AG04450 (cell line): ENCODE measurements around the gene PRKG1. TPM values are rescaled to one million over a fixed set of nuclear protein-coding genes. Genes with fewer than 3 reads are reported as not detected.

Experiments used
- CTCF ChIA-PET: fragments of 300-600, 350-600 bp; formaldehyde crosslinking; extraction: SDS; loops from one replicate; lab custom pipeline; 2022; ENCODE audit warnings: antibody characterized with exemption, inconsistent platforms; lab: Charles Lee
- POLR2A ChIA-PET: fragments of 350-600 bp; formaldehyde crosslinking; extraction: SDS; loops from one replicate; lab custom pipeline; 2021; ENCODE audit warnings: antibody characterized with exemption, inconsistent platforms; lab: Yijun Ruan, JAX
- DNase-seq: peaks from one replicate; pipeline ENCODE4 v3.0.0-alpha.2; 2011; ENCODE audit warnings: low read depth, low spot score
- H3K27ac ChIP-seq: one replicate; pipeline ENCODE4 v1.5.1; 2012; ENCODE audit warnings: low read depth, low read length, control low read depth
- H3K27me3 ChIP-seq: one replicate; pipeline ENCODE4 v1.6.0; 2012; ENCODE audit warnings: low read length; ENCODE audit not compliant: control insufficient read depth, insufficient read depth
- H3K4me3 ChIP-seq: 2 replicates; pipeline ENCODE4 v1.5.1; 2011; ENCODE audit warnings: mild to moderate bottlenecking, low read depth, low read length, control low read depth
- H3K9me3 ChIP-seq: 2 replicates; pipeline ENCODE4 v1.5.1; 2012; ENCODE audit warnings: low read length; ENCODE audit not compliant: control insufficient read depth, insufficient read depth
- CTCF ChIP-seq: IDR thresholded peaks from 2 replicates; pipeline ENCODE4 v1.5.1; 2011; ENCODE audit warnings: low read depth, low read length, control low read depth, inconsistent platforms
- polyA plus RNA-seq: library from polyadenylated mRNA; depleted of rRNA; stranded (reverse); fragments of >200 nt; gene quantifications from 2 replicates; pipeline ENCODE4 v1.2.3, GENCODE V29; 2011

The PRKG1 gene
- polyA plus RNA-seq, 1 experiment: 19.0 TPM

GRCh38 chr10:52106011-52106410, 1031.7 kb downstream of the PRKG1 start:
- DNase-seq: no peak
- TF ChIP-seq CTCF: no peak
- ChIA-PET POLR2A (no interaction called here), CTCF (no interaction called here)
- Histone ChIP-seq H3K27ac (no peak overlapping the region), H3K27me3 (no peaks in the 10 kb centered on the region), H3K4me3 (no peak overlapping the region), H3K9me3 (no peaks in the 10 kb centered on the region; the same call in 1 of the 2 replicates)

GRCh38 chr10:52106899-52107298, 1032.6 kb downstream of the PRKG1 start:
- Histone ChIP-seq H3K9me3 (no peaks in the 10 kb centered on the region; the same call in 1 of the 2 replicates), H3K27ac (no peak overlapping the region), H3K27me3 (no peaks in the 10 kb centered on the region), H3K4me3 (no peak overlapping the region)
- no peak for TF ChIP-seq CTCF
- CTCF ChIA-PET: interaction anchor here (0.5 kb wide), 1 partner anchor 488 kb away, joined by 3 read pairs; no protein-coding TSS in a partner anchor
- DNase-seq: no peak
- POLR2A ChIA-PET: interaction anchor here (0.6 kb wide), 1 partner anchor 726 kb away, joined by 4 read pairs; no protein-coding TSS in a partner anchor

GRCh38 chr10:52108236-52108635, 1033.9 kb downstream of the PRKG1 start:
- CTCF ChIA-PET: no interaction called here
- no peak for TF ChIP-seq CTCF

GRCh38 chr10:52110576-52110975, 1036.3 kb downstream of the PRKG1 start:
- H3K27ac ChIP-seq: no peak overlapping the region
- CTCF ChIA-PET: no interaction called here
- POLR2A ChIA-PET: no interaction called here
- no peaks in the 10 kb centered on the region for H3K27me3 ChIP-seq
- no peak for DNase-seq
- TF ChIP-seq CTCF: no peak
- H3K4me3 ChIP-seq: no peak overlapping the region
- no peaks in the 10 kb centered on the region; the same call in 1 of the 2 replicates for H3K9me3 ChIP-seq

More at GRCh38 chr10:52108236-52108635, 1033.9 kb downstream of the PRKG1 start:
- no peaks in the 10 kb centered on the region for H3K27me3 ChIP-seq
- no peak overlapping the region for H3K4me3 ChIP-seq
- POLR2A ChIA-PET: no interaction called here
- no peak for DNase-seq
- no peak overlapping the region for H3K27ac ChIP-seq
- H3K9me3 ChIP-seq: no peaks in the 10 kb centered on the region; the same call in 1 of the 2 replicates

- TF ChIP-seq CTCF: no peak
- ChIA-PET POLR2A (no interaction called here), CTCF (no interaction called here)
- Histone ChIP-seq H3K4me3 (no peak overlapping the region), H3K27me3 (no peaks in the 10 kb centered on the region), H3K9me3 (no peaks in the 10 kb centered on the region; the same call in 1 of the 2 replicates), H3K27ac (no peak overlapping the region)
- DNase-seq: peak; percentile 0
These were observed 1037.0 kb downstream of the PRKG1 start for GRCh38 chr10:52111101-52111891.
